NK-92 treated with Interleukin-12 subunit alpha and Interleukin-12 subunit beta, amount 100 ng/mL, for 24 hours (cell line): Measurements from ENCODE around the gene TUBA4A.
"Not testable (repeated sequence)": the region's sequence is repeated elsewhere in the genome, so short reads cannot be mapped to it uniquely, and the experiment has no call there.

Source experiments
- DNase-seq: peaks from one replicate; lab custom pipeline; 2025; lab: John Stamatoyannopoulos, UW

Gene TUBA4A

DNA sequence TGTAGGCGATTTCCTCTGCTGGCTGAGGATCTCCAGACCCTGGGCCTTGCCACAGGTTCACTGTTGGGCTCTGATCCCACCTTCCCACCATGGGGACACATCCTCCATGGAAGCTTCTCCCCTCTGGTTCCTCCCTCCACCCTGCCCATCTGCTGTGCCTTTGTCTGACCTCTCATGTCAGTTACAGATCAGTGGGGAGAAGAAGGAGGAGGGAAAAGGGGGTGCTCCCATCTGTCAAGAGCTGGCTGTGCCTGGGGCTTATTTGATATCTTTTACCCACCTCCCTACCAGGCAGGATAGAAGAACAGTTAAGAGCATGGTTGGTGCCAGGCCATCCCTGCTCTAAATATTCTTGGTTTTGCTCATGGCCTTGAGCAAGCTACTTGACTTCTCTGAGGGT lies 13.2 kb upstream of the TUBA4A start:
- DNase-seq: no peak

DNA sequence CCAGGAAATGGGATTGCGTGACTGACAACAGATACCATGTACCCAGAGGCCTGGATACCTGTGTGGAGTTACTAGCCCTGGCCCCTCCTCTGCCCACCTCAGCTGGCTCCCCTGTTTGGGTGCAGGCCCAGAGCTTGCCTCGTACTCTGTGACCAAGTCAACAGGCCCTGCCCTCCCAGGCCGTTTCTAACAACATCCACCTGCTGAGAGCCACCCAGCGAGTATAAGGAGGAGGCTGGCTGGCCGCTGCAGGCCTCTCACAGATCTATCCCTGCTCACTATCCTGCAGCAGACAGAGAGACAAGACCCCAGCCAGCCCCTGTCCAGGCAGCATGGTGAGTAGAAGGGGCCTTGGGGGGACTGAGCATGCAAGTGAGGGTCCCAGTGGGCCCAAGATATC lies 12.5 kb upstream of the TUBA4A start:
- no peak for DNase-seq

DNA sequence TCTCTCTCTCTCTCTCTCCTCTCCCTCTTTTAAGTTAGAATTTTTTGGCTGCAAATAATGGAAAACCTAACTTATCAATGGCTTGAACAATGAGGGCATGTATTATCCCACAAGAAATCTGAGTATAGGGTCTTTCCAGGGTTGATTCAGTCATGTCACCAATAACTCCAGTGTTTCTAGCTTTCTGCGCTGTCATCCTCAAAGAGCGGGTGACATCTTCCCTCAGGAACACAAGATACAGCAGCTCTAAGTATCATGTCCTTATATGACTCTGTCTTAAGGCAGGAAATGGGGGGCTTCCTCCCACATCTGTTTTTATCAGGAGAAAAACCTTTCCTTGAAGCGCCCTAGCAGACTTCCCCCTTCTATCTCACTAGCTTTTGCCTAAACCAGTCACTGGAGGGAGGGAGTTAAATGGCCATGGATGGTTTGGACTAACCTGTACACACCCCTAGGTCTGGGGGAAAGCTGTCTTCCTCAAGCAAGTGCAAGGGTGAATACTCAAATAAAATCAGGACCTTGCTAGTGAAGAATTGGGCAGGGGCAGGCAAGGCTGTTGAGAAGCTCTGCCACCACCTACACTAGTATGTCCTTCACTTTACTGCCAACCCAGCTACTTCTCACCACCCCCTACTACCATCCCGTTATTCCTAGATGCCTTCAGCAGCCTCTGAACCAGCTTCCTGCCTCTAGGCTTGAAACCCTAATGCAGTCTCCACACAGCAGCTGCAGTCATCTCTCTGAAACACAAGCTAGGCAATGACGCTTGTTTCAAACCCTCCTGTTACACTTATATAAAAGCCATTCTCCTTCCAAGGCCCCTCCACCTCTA lies 7.5 kb upstream of the TUBA4A start:
- DNase-seq: no peak

DNA sequence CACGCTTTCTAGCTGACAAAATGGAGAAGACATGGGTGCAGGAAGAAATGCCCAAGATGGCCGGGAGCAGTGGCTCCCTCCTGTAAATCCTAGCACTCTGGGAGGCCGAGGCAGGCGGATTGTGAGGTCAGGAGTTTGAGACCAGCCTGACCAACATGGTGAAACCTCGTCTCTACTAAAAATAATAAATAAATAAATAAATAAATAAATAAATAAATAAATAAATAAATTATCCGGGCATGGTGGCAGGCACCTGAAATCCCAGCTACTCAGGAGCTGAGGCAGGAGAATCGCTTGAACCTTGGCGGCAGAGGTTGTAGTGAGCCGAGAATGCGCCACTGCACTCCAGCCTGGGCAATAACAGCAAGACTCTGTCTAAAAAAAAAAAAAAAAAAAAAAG lies 5.2 kb upstream of the TUBA4A start:
- DNase-seq: not testable (repeated sequence)

DNA sequence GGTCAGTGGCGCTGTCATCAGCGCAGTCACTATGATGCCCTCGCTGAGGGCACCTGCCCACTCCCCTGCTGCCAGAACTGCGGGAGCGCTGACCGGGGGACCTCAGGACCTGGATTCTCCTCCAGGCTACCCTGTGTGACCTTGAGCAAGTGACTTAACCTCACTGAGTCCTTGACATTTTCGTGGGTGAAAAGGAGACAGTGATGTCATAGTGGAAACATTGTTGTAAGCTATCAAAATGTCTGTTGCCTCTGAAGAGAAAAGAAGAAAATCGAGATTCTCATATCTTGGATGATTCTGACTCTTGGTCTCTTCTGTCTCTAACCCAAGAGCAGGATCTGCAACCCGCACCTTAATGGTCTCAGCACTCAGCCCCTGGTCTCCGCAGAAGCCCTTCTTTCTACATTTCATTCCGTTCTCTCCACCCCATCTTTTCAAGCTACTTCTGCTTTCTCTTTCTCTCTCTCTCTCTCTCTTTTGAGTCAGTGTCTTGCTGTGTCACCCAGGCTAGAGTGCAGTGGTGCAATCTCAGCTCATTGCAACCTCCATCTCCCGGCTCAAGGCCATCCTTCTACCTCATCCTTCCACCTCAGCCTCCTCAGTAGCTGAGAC lies 978 bp upstream of the TUBA4A start:
- DNase-seq: no peak

DNA sequence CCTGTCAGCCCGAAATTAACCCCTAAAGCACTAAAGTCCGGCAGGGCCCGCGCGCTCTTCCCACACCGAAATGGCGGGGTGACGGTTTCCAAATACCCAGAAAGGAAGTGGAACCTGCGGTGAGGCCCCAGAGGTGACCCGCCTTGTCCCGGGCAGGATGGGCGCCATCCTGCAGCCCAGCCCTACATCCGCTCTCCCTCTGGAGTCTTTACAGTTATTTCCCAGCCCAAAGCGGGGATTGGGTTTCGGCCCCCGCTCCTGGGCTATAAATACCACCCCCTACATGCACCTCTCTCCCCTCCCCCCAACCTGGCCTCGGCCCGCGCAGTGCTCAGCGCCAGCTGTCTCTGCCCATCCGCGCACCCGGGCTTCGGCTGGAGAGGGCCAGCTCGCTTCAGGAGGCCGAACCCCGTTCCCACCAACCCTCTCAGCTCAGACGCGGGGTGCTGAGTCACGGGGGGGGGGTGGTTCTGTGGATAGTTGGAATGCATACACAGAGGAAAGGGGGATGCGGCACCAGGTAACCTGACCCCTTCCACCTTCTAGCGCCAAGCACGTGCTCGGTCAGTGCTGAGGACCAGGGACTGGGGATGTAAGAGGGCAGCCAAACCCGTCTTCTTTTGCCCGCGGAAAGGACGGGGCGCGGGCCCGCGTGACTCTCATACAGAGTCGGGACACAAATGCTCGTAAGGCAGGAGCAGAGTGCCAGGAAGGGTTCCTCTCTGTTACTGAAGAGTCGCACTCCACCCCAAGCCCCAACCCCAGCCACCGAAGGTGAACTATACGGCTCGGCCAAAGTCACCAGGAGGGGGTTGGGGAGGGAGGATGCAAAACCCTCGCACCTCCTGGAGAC lies 592 bp downstream of the TUBA4A start, which contains the start of gene TUBA4B:
TUBA4B (plus strand) TSS at position 344 of the 853 bp plus-strand sequence; CDS start at position 509, 165 bp downstream.
- peak; percentile 65 for DNase-seq

DNA sequence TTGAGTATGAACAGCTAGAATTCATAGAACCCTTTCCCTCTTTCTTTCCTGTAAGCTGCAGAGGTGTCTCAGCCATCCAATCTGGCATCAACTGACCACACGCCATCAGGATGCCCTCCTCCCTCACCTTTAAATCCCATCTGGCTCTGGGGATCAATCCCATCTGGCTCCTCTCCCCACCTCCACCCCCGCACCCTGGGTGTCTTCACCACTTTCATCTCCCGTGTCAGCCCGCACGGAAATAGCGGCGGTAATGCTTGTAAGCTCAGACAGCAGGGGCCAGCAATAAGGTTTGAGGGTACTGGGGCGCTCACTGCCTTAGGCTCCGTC lies 1.2 kb downstream of the TUBA4A start:
- DNase-seq: no peak

DNA sequence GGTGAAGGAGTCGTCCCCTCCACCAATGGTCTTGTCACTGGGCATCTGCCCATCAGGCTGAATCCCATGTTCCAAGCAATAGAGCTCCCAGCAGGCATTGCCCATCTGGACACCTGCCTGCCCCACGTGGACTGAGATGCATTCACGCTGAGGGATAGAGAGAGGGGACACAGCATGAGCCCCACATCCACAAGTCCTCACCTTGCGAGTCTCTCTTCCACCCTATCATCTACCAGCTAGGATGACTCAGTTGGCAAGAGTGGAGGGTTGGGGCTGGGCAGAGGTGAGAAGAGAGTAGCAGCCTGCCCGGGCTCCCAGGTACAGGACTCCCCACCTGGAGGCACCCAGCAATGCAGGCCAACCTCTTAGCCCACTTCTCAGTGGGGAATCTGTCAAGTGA lies 1.6 kb downstream of the TUBA4A start:
- peak; percentile 35 for DNase-seq

DNA sequence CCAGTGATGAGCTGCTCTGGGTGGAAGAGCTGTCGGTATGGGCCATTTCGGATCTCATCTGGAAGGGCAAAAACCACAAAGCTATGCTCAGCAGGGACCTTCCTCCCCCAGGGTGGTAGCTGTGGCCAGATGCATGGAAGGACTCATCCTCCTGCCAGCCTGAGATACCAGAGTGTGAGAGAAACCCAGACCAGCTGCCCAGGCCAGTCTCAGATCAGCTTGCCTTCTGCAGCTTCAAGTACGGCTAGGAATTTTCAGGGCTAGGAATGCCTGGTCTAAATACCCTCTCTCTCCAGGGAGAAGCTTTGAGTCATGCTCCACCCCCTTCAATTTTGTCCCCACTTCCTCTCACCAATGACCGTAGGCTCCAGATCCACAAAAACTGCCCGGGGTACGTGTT lies 2.1 kb downstream of the TUBA4A start:
- no peak for DNase-seq

DNA sequence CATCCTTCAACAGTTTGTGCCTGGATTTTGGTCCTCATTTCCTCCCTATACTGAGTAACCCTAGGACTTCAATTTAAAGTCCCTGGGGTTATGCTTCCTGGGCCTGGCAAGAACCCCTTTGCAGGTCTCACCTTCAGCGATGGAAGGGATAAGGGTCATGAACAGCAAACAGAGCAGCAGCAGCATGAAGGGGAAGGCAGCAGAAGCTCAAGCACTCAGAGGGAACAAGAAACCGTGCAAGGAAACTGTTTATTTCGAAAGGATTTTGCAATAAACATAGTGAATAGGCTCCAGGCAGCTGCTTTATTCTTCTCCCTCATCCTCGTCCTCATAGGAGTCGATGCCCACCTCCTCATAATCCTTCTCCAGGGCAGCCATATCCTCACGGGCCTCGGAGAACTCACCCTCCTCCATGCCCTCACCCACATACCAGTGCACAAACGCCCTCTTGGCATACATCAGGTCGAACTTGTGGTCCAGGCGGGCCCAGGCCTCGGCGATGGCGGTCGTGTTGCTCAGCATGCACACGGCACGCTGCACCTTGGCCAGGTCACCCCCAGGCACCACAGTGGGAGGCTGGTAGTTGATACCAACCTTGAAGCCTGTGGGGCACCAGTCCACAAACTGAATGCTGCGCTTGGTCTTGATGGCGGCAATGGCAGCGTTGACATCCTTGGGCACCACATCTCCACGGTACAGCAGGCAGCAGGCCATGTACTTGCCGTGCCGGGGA lies 3.5 kb downstream of the TUBA4A start:
- DNase-seq: no peak

DNA sequence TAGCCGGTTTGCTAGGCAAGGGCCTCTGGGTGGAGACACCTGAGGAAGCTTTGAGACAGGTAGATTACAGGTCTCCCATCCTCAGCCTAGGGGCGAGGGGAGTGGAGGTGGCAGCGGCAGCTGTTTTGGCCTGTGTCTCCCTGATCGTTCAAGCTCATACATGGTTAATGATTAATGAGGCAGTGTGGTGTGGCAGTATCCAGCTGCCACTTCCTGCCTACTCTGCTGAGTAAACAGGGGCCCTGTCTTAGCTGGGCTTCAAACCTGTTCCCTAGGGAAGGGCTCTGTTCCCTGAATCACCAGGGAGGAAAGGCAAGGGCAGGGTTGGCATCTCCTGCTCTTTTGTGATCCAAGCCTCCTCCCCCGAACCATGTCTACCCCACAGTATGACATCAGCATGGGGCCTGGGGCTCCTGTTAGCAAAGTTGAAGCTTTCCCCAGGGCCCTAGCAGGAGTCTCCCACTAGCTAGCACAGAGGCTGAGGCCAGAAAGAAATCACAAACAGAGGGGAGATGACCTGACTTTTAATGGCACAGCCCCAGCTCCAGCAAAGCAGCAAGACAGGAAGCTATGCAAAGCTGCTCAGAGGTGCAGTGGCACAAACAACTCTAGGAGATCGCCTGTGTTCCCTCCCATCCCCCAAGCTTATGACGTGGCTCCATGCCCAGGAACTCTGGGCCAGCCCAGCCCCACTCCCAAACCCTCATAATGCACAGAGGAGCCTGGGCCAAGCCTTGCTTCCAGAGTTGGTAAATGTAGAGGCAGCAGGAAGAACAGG lies 4.3 kb downstream of the TUBA4A start:
- peak; percentile 43 for DNase-seq

DNA sequence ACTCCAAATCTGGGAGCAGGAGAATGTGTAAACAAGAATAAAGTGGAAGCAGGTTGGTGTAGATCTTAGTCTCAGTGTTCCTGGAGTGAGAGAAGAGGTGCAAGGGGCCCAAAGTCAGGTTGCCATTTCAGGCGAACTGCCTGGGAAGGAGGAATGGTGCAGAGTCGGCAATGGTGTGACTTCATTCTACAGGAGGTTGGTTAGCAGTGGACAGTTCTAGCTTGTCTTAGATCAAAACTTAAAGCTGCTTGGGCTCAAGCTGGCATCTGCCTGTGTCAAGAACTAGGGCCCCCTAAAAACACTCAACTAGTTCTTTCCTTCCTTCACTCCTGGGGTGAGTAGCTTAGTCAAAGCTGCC lies 4.9 kb downstream of the TUBA4A start:
- DNase-seq: no peak

DNA sequence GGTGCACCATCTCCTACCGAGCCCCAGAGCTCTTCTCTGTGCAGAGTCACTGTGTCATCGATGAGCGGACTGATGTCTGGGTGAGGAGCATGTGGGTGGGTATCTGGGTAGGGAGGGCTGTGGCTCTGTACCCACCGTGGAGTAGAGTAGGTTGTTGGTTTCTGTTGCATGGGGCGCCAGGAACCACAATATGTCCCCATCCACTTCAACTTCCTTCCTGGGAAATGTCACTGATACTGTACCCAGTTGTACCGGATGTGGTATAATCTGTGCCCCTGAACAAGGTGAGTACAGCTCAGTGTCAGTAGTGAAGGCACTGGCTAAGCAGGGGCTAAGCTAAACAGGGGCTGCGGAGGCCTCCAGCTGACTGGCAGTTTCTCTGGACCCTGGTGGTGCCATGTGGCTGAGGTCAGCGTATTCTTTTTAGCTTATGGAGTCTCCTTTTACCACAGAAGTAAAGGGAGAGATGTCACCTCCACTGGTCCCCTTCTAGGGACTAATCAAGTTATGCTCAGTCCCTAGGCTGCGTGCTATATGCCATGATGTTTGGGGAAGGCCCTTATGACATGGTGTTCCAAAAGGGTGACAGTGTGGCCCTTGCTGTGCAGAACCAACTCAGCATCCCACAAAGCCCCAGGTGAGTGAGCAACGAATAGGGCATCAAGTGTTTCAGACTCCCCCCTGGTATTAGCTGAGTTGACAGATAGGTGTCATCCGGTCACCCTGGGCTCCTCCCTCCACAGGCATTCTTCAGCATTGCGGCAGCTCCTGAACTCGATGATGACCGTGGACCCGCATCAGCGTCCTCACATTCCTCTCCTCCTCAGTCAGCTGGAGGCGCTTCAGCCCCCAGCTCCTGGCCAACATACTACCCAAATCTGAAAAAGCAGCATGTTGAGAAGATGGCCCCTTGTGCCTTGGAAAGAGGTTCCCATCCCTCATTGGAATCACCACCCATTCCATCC lies 5.8 kb downstream of the TUBA4A start:
- DNase-seq: peak; percentile 50

DNA sequence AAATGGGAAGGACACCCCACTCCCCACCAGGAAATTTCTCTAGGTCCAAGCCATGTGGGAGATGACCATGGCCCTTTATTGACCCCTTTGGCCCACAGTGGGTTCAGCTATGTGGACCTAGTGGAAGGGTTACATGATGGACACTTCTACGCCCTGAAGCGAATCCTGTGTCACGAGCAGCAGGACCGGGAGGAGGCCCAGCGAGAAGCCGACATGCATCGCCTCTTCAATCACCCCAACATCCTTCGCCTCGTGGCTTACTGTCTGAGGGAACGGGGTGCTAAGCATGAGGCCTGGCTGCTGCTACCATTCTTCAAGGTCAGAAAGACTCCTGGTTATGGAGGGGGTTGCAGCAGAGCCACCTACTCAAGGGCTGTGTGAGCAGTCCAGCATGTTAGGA lies 7.2 kb downstream of the TUBA4A start:
- no peak for DNase-seq

DNA sequence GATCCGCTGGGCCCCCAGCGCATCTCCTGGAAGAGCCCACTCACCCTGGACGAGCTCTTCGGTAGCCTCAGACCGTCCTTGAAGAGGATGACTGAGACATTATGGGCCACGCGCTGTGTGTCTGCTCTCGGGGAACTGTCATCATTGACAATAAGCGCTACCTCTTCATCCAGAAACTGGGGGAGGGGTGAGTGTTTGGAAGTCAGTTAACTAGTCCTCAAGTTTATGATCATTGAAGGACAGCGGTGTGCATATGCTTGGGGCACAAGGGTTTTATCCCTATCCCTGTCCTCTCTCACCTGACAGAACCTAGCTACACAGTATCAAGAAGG lies 7.9 kb downstream of the TUBA4A start:
- no peak for DNase-seq

DNA sequence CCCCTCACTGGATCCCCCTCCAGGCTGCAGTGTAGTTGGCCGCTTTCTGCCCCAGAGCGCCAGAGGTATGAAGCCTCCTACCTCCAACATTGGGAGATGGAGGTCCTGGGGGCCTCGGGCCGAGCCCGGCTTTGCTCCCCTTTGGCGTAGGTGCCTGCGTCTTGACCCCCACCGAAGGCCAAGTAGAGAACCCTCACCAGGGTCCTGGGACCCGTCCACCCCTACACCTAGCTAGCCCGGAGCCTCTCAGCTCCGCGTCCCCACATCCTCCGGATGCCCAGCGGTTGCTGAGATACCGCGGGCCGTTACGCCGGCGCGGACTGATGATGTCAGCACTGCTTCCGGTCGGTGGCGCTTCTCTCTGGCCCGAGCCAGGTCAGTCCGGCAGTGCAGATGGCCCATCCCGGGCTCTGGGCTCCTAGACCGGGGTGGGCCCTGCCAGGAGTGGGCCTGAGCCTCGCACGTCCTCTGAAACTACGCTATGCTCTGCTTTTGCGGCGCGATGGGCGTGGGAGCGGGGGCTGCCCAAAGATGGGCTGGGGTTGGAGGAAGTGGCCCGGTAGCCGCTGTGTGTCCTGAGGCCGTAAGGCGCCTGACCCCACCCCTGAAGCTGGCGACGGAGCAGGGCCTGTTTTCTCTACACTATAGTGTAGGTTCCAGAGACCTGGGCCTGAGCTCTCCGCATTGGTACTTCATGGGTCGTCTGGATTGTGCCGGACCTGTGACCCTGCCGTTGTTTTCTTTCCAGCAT lies 8.4 kb downstream of the TUBA4A start, which contains the start of the genes GLB1L and STK16:
GLB1L (minus strand) TSS at position 297 of the 751 bp plus-strand sequence. CDS start 1,871 bp downstream, outside the sequence.
STK16 (plus strand) TSS at position 332 of the 751 bp plus-strand sequence. CDS start 521 bp downstream, outside the sequence.
- DNase-seq: peak; percentile 86

DNA sequence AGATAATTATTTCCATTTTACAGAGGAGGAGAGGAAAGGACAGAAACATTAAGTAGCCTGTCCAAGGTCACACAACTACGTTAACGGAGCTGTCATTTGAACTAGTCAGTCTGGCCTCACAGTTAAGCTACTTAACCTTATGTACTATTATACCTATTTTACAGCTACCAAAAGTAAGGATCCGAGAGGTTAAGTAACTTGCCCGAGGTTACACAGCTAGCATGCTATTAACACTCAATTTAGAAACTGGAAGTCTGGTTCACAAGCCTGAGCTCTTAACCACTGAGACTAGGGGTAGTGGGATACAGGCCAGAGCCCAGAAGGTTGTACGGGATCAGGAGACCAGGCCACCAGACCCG lies 8.9 kb downstream of the TUBA4A start:
- no peak for DNase-seq

DNA sequence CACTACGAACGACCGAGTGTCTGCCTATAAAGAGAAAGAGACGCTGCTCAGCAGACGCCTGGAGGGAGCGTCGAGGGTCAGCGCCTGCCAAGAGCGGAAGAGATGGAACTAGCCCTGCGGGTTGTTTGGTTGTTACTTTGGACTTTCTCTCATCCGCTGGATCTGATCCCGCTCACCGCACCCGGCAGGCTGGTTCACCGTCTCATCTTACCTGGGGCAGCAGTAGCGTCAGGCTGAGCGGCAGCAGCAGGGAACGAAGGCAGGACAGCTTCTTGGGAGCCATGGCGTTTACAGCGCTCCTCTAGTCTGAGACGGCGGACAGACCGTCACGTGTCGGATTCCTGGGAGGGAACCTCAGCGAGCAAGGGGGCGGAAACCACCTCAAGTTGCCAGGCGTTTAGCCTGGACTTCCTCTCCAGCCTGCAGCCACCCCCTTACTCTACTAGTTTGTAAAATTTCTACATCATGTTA lies 10.4 kb downstream of the TUBA4A start:
- DNase-seq: no peak

DNA sequence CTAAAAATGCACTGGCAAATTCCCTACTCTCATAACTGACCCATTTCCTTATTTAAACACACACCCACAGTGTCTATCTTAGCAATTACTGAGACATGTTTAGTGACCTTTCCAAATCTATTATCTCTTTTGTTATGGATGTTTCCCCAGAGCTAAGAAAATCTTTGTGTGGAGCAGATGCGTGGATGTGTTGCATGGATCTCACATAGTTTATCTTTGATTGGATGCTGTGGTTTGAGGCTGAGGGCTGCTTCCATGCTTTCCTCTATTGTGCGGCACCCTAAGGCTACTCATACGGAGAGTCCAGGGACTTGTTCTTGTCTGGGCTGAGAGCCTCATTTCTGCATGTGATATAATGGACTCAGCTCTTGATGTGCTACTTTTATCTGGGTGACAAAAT lies 19.4 kb downstream of the TUBA4A start:
- DNase-seq: no peak
